H1 (cell line): Measurements from ENCODE around the gene VIPR2. TPM values are rescaled to one million over a fixed set of nuclear protein-coding genes. Genes with fewer than 3 reads are reported as not detected.

Experiments used
- BCL11A ChIP-seq, 2 experiments: IDR thresholded peaks; one replicate each; pipeline ENCODE4 v1.6.1; 2011; ENCODE audit warnings: low read depth in 2 of 2, low read length in 2 of 2, mild to moderate bottlenecking in 2 of 2
- CHD7 ChIP-seq: fragments of 300-600 bp; sonication (generic); IDR thresholded peaks from 2 replicates; pipeline ENCODE4 v1.7.1; 2012; ENCODE audit warnings: low read length, moderate library complexity, mild to moderate bottlenecking, inconsistent platforms; ENCODE audit not compliant: insufficient replicate concordance
- MAFK ChIP-seq: IDR thresholded peaks from 2 replicates; pipeline ENCODE4 v1.6.1; 2012; ENCODE audit warnings: low read depth, mild to moderate bottlenecking, improper control_type of control experiment, low read length
- RXRA ChIP-seq: IDR thresholded peaks from 2 replicates; pipeline ENCODE4 v1.6.1; 2011; ENCODE audit warnings: low read depth, mild to moderate bottlenecking, low read length, moderate library complexity; ENCODE audit not compliant: insufficient read depth
- SUZ12 ChIP-seq: fragments of 200-600 bp; sonication (generic); IDR thresholded peaks from 2 replicates; pipeline ENCODE4 v1.6.1; 2012; ENCODE audit warnings: mild to moderate bottlenecking, inconsistent platforms, low read length, moderate library complexity, mixed read lengths
- polyA plus RNA-seq, 7 experiments: library from polyadenylated mRNA; depleted of rRNA in 3 of 7; stranded (reverse) in 5 of 7; unstranded in 2 of 7; fragments of >200 nt in 5 of 7; fragments of 200-250 nt in 2 of 7; gene quantifications; 1 replicate in 5 of 7; 2 replicates in 1 of 7; 4 replicates in 1 of 7; pipeline versions ENCODE4 v1.2.1 to v1.2.3, GENCODE V29; 2011 to 2013; ENCODE audit warnings: missing spikeins in 2 of 7, mixed read lengths in 2 of 7
- total RNA-seq: library from RNA; stranded (reverse); fragmentation: NEBNext Ultra II Directional; extraction: Animal tissue kit (Norgen Biotek cat#: 25700); gene quantifications from 2 replicates; pipeline ENCODE4 v1.2.1, GENCODE V29; 2021

Gene VIPR2
- total and polyA plus RNA-seq, 2 of the 8 experiments (the other 6 are each of a cell fraction or from before 2014, with no cell fraction given), result 2.4 to 6.3 TPM

GRCh38 chr7:159191236-159191635 lies 46.6 kb upstream of the VIPR2 start (continued):
- TF ChIP-seq CHD7, result no peak
- no peak for TF ChIP-seq MAFK
- no peak for TF ChIP-seq BCL11A (IDR thresholded peaks at IDR 0.05; ENCODE audit: low read depth in 2 of 2, low read length in 2 of 2)
- TF ChIP-seq SUZ12, result no peak
- no peak for TF ChIP-seq RXRA
- TF ChIP-seq, all 59 proteins: peak for 0
